Natural killer cell (primary cell): ENCODE measurements around the gene PLEKHN1. TPM values are rescaled to one million over a fixed set of nuclear protein-coding genes. Genes with fewer than 3 reads are reported as not detected.

Source experiments
- ATAC-seq, 3 donors: fragments of 150-1000 bp in 2 of 3; fragments of 200-7000 bp in 1 of 3; cut with Tn5 transposase; 1 replicate in 1 of 3; 2 replicates in 2 of 3; pipeline ENCODE4 v1.10.0; 2021; ENCODE audit warnings: mild to moderate bottlenecking in 2 of 3, moderate library complexity in 2 of 3
- DNase-seq, 2 donors: peaks; one replicate each; pipeline versions ENCODE4 v3.0.0 to v3.0.0-alpha.2; 2013 to 2021; ENCODE audit warnings: mixed read lengths in 1 of 2
- H3K27ac ChIP-seq: one replicate; pipeline ENCODE4 v1.5.1; 2013; ENCODE audit warnings: mild to moderate bottlenecking, low read length
- H3K27me3 ChIP-seq: one replicate; pipeline ENCODE4 v1.6.1; 2013; ENCODE audit warnings: low read length; ENCODE audit not compliant: control insufficient read depth, insufficient read depth
- H3K36me3 ChIP-seq: one replicate; pipeline ENCODE4 v1.6.1; 2013; ENCODE audit warnings: low read length; ENCODE audit not compliant: control insufficient read depth, insufficient read depth
- H3K4me1 ChIP-seq: one replicate; pipeline ENCODE4 v1.6.1; 2013; ENCODE audit warnings: low read length; ENCODE audit not compliant: control insufficient read depth, insufficient read depth
- H3K4me3 ChIP-seq: one replicate; pipeline ENCODE4 v1.5.1; 2013; ENCODE audit warnings: low read length
- H3K9me3 ChIP-seq: one replicate; pipeline ENCODE4 v1.6.1; 2013; ENCODE audit warnings: low read length; ENCODE audit not compliant: control insufficient read depth, insufficient read depth
- H3K27ac Mint-ChIP-seq, 2 donors: one replicate each; pipeline ENCODE4 v1.8.0; 2022; ENCODE audit warnings: mild to moderate bottlenecking in 2 of 2, mixed read lengths in 2 of 2, moderate library complexity in 1 of 2
- H3K27me3 Mint-ChIP-seq, 2 donors: one replicate each; pipeline ENCODE4 v1.8.0; 2022; ENCODE audit warnings: low read depth in 2 of 2, mixed read lengths in 2 of 2
- H3K36me3 Mint-ChIP-seq: one replicate; pipeline ENCODE4 v1.8.0; 2022; ENCODE audit warnings: mixed read lengths
- H3K4me1 Mint-ChIP-seq, 2 donors: one replicate each; pipeline ENCODE4 v1.8.0; 2022; ENCODE audit warnings: mixed read lengths in 2 of 2
- H3K4me3 Mint-ChIP-seq: one replicate; pipeline ENCODE4 v1.8.0; 2022; ENCODE audit warnings: mild to moderate bottlenecking, moderate library complexity, mixed read lengths
- H3K9me3 Mint-ChIP-seq, 2 donors: one replicate each; pipeline ENCODE4 v1.8.0; 2022; ENCODE audit warnings: mixed read lengths in 2 of 2
- CTCF ChIP-seq: fragments of 200-600 bp; IDR thresholded peaks from one replicate; pipeline ENCODE4 v1.8.0; 2022; ENCODE audit warnings: antibody characterized with exemption
- WGBS: methylation state at CpG from one replicate; pipeline ENCODE4 v1.1.7; 2013; ENCODE audit warnings: missing lambda C conversion rate; ENCODE audit not compliant: insufficient coverage; 5-methylcytosine and 5-hydroxymethylcytosine counted together
- intact Hi-C: fragments of 100-400 bp; cut with micrococcal nuclease; formaldehyde crosslinking; loops from one replicate; pipeline ENCODE4 v1.14.2; 2022
- total RNA-seq, 4 donors: library from RNA; stranded (reverse); fragments of 120-200 nt in 1 of 4; gene quantifications; one replicate each; pipeline versions ENCODE4 v1.2.3 to v1.2.4, GENCODE V29; 2013 to 2022

PLEKHN1 gene
- total RNA-seq, 3 donors from 2014 or later (not counting 1 experiment from before 2014, with no cell fraction given), result 1.3 to 1.9 (median 1.3) TPM

- H3K4me3 ChIP-seq, result no peak overlapping the region
- Mint-ChIP-seq H3K4me3 (peak overlapping the region; percentile 45), H3K9me3 (no peaks in the 10 kb centered on the region), H3K27ac (no peak overlapping the region), H3K4me1 (peaks cover 0 to 12% of the 10 kb centered on the region in 2 donors), H3K27me3 (peaks cover 18 to 33% of the 10 kb centered on the region in 2 donors), H3K36me3 (no peaks in the 10 kb centered on the region)
- DNase-seq (no peak), ATAC-seq (no peak)
- peaks cover 30% of the 10 kb centered on the region for H3K4me1 ChIP-seq
- TF ChIP-seq CTCF, result no peak
- peaks cover 33% of the 10 kb centered on the region for H3K27me3 ChIP-seq
- no peak overlapping the region for H3K27ac ChIP-seq
- no peaks in the 10 kb centered on the region for H3K9me3 ChIP-seq
- intact Hi-C loops, result no loop called here
- WGBS, result 83% methylated on average over 30 of the region's 30 CpGs
- no peaks in the 10 kb centered on the region for H3K36me3 ChIP-seq
Measured at GRCh38 chr1:938711-939489, 27.4 kb upstream of the PLEKHN1 start.

- Histone ChIP-seq H3K36me3 (peaks cover 2% of the 10 kb centered on the region), H3K4me1 (peaks cover 30% of the 10 kb centered on the region), H3K4me3 (no peak overlapping the region), H3K27me3 (peaks cover 33% of the 10 kb centered on the region), H3K9me3 (no peaks in the 10 kb centered on the region), H3K27ac (no peak overlapping the region)
- DNase-seq, result no peak
- Mint-ChIP-seq H3K4me3 (peak overlapping the region; percentile 45), H3K36me3 (no peaks in the 10 kb centered on the region), H3K27ac (no peak overlapping the region), H3K9me3 (no peaks in the 10 kb centered on the region), H3K4me1 (peaks cover 0 to 12% of the 10 kb centered on the region in 2 donors), H3K27me3 (peaks cover 18 to 33% of the 10 kb centered on the region in 2 donors)
- no peak for TF ChIP-seq CTCF
- intact Hi-C loops, result no loop called here
- no peak for ATAC-seq
- WGBS, result 38% methylated on average over 19 of the region's 21 CpGs
Measured at GRCh38 chr1:939511-940106, 26.7 kb upstream of the PLEKHN1 start.

GRCh38 chr1:940107-941014 is 25.9 kb upstream of the PLEKHN1 start:
- Mint-ChIP-seq H3K36me3 (no peaks in the 10 kb centered on the region), H3K4me1 (peaks cover 0 to 12% of the 10 kb centered on the region in 2 donors), H3K27ac (no peak overlapping the region), H3K9me3 (no peaks in the 10 kb centered on the region), H3K27me3 (peaks cover 12 to 29% of the 10 kb centered on the region in 2 donors), H3K4me3 (peak overlapping the region; percentile 25)
- peaks cover 8% of the 10 kb centered on the region for H3K36me3 ChIP-seq
- no peak overlapping the region for H3K27ac ChIP-seq
- WGBS, result under 1% methylated on average over 85 of the region's 86 CpGs
- peak in 2 of 3 donors; percentile 44 to 45 for ATAC-seq
- no peak overlapping the region for H3K4me3 ChIP-seq
- no peaks in the 10 kb centered on the region for H3K9me3 ChIP-seq
- H3K27me3 ChIP-seq, result peaks cover 30% of the 10 kb centered on the region
- intact Hi-C loops, result no loop called here
- TF ChIP-seq CTCF, result no peak
- DNase-seq, result peak in 1 of 2 donors; percentile 53
- peaks cover 30% of the 10 kb centered on the region for H3K4me1 ChIP-seq
